HepG2 (cell line): ENCODE measurements around the gene ZNF385B. TPM values are rescaled to one million over a fixed set of nuclear protein-coding genes. Genes with fewer than 3 reads are reported as not detected.

Experiments
- FOXK2 ChIP-seq: fragments of 450-650 bp; IDR thresholded peaks from 2 replicates; pipeline ENCODE4 v1.6.1; 2016
- HNRNPLL ChIP-seq: fragments of 200-400 bp; formaldehyde crosslinking; IDR thresholded peaks from 2 replicates; pipeline ENCODE4 v1.6.1; 2017; ENCODE audit warnings: mild to moderate bottlenecking, low read depth, low read length; ENCODE audit not compliant: poor library complexity, severe bottlenecking
- MEF2D ChIP-seq: sonication (generic); formaldehyde crosslinking; IDR thresholded peaks from 2 replicates; pipeline ENCODE4 v1.5.1; 2020; ENCODE audit warnings: mild to moderate bottlenecking, missing genetic modification reagents
- NAIF1 ChIP-seq: sonication (generic); formaldehyde crosslinking; IDR thresholded peaks from 2 replicates; pipeline ENCODE4 v1.5.0; 2020; ENCODE audit warnings: mild to moderate bottlenecking, missing genetic modification reagents, borderline replicate concordance
- ZC3H13 ChIP-seq: sonication (generic); formaldehyde crosslinking; IDR thresholded peaks from 2 replicates; pipeline ENCODE4 v1.8.1; 2023; ENCODE audit warnings: mild to moderate bottlenecking, missing genetic modification reagents, moderate library complexity
- ZNF577 ChIP-seq: sonication (generic); formaldehyde crosslinking; IDR thresholded peaks from 2 replicates; pipeline ENCODE4 v1.4.0; 2020; ENCODE audit warnings: mild to moderate bottlenecking, low read depth, missing genetic modification reagents, borderline replicate concordance
- ZNF605 ChIP-seq: sonication (generic); formaldehyde crosslinking; IDR thresholded peaks from 2 replicates; pipeline ENCODE4 v1.8.0; 2022; ENCODE audit warnings: mild to moderate bottlenecking, missing genetic modification reagents
- ZNF841 ChIP-seq: sonication (generic); formaldehyde crosslinking; IDR thresholded peaks from 2 replicates; pipeline ENCODE4 v1.8.1; 2023; ENCODE audit warnings: missing genetic modification reagents, borderline replicate concordance
- polyA plus RNA-seq, 8 experiments: library from polyadenylated mRNA; depleted of rRNA in 3 of 8; stranded (reverse) in 7 of 8; unstranded in 1 of 8; fragments of >200 nt; fragmentation: Illumina TruSeq in 4 of 8; extraction: Trizol in 4 of 8; gene quantifications; 2 replicates each; pipeline versions ENCODE4 v1.2.1 to v1.2.3, GENCODE V29; 2011 to 2016; ENCODE audit warnings: low read depth in 4 of 8, missing spikeins in 1 of 8, mixed read lengths in 1 of 8; ENCODE audit not compliant: insufficient read depth in 1 of 8
- total RNA-seq, 5 experiments: library from RNA; depleted of rRNA; stranded (reverse); fragments of >200 nt; fragmentation: Illumina TruSeq; extraction: Trizol; gene quantifications; 2 replicates each; pipeline ENCODE4 v1.2.3, GENCODE V29; 2016; ENCODE audit warnings: low read depth in 1 of 5
- TF ChIP-seq, protein P1 (sequence below): sonication (generic); formaldehyde crosslinking; IDR thresholded peaks from 2 replicates; pipeline ENCODE4 v1.5.0; 2020; ENCODE audit warnings: mild to moderate bottlenecking, missing genetic modification reagents, borderline replicate concordance
- TF ChIP-seq, protein P2 (sequence below): IDR thresholded peaks from 2 replicates; pipeline ENCODE4 v1.6.1; 2018; ENCODE audit warnings: missing genetic modification reagents, mild to moderate bottlenecking, missing compliant biosample characterization
- TF ChIP-seq, protein P3 (sequence below): sonication (generic); formaldehyde crosslinking; conservative IDR thresholded peaks from 2 replicates; pipeline ENCODE4 v1.8.0; 2022; ENCODE audit warnings: mild to moderate bottlenecking, moderate library complexity, missing genetic modification reagents
- TF ChIP-seq, protein P4 (sequence below): sonication (generic); formaldehyde crosslinking; IDR thresholded peaks from 2 replicates; pipeline ENCODE4 v1.5.1; 2020; ENCODE audit warnings: missing genetic modification reagents, mild to moderate bottlenecking, borderline replicate concordance
- TF ChIP-seq, protein P5 (sequence below): sonication (generic); formaldehyde crosslinking; IDR thresholded peaks from 2 replicates; pipeline ENCODE4 v1.5.0; 2020; ENCODE audit warnings: mild to moderate bottlenecking, missing genetic modification reagents

The ZNF385B gene
- total and polyA plus RNA-seq, 2 of the 13 experiments (the other 11 are each of a cell fraction or from before 2014, with no cell fraction given) = 3.3 to 6.7 TPM

DNA sequence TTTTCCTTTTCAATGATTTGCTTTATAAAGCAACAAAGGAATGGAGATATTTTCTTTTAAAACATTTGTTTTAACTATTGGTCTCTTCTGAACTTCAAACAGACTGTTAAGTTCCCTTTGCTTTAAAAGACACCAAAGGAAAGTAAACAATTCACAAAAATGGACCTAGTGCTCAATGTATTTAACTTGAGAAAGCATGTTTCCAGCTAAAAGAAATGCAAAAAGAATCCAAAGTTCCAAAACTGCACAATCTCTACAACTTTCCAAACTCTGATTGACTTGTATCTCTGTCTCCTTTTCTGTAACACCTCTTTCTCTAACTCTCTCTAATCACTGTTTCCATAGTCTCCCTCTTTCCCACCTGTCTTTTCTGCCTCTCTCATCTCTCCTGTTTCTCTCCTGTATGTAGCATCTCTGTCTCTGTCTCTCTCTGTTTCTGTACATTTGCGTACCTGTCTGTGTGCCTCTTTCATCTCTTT lies 301.1 kb downstream of the ZNF385B start (continued):
- TF ChIP-seq, protein P1, sequence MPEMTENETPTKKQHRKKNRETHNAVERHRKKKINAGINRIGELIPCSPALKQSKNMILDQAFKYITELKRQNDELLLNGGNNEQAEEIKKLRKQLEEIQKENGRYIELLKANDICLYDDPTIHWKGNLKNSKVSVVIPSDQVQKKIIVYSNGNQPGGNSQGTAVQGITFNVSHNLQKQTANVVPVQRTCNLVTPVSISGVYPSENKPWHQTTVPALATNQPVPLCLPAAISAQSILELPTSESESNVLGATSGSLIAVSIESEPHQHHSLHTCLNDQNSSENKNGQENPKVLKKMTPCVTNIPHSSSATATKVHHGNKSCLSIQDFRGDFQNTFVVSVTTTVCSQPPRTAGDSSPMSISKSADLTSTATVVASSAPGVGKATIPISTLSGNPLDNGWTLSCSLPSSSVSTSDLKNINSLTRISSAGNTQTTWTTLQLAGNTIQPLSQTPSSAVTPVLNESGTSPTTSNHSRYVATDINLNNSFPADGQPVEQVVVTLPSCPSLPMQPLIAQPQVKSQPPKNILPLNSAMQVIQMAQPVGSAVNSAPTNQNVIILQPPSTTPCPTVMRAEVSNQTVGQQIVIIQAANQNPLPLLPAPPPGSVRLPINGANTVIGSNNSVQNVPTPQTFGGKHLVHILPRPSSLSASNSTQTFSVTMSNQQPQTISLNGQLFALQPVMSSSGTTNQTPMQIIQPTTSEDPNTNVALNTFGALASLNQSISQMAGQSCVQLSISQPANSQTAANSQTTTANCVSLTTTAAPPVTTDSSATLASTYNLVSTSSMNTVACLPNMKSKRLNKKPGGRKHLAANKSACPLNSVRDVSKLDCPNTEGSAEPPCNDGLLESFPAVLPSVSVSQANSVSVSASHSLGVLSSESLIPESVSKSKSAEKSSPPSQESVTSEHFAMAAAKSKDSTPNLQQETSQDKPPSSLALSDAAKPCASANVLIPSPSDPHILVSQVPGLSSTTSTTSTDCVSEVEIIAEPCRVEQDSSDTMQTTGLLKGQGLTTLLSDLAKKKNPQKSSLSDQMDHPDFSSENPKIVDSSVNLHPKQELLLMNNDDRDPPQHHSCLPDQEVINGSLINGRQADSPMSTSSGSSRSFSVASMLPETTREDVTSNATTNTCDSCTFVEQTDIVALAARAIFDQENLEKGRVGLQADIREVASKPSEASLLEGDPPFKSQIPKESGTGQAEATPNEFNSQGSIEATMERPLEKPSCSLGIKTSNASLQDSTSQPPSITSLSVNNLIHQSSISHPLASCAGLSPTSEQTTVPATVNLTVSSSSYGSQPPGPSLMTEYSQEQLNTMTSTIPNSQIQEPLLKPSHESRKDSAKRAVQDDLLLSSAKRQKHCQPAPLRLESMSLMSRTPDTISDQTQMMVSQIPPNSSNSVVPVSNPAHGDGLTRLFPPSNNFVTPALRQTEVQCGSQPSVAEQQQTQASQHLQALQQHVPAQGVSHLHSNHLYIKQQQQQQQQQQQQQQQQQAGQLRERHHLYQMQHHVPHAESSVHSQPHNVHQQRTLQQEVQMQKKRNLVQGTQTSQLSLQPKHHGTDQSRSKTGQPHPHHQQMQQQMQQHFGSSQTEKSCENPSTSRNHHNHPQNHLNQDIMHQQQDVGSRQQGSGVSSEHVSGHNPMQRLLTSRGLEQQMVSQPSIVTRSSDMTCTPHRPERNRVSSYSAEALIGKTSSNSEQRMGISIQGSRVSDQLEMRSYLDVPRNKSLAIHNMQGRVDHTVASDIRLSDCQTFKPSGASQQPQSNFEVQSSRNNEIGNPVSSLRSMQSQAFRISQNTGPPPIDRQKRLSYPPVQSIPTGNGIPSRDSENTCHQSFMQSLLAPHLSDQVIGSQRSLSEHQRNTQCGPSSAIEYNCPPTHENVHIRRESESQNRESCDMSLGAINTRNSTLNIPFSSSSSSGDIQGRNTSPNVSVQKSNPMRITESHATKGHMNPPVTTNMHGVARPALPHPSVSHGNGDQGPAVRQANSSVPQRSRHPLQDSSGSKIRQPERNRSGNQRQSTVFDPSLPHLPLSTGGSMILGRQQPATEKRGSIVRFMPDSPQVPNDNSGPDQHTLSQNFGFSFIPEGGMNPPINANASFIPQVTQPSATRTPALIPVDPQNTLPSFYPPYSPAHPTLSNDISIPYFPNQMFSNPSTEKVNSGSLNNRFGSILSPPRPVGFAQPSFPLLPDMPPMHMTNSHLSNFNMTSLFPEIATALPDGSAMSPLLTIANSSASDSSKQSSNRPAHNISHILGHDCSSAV (CRISPR knock-in tag) = no peak
- TF ChIP-seq MEF2D (no peak), HNRNPLL (no peak), ZNF577 (CRISPR knock-in tag) (no peak), ZNF841 (CRISPR knock-in tag) (no peak), NAIF1 (CRISPR knock-in tag) (no peak), FOXK2 (no peak), ZC3H13 (no peak), ZNF605 (CRISPR knock-in tag) (no peak)
- TF ChIP-seq, protein P2, sequence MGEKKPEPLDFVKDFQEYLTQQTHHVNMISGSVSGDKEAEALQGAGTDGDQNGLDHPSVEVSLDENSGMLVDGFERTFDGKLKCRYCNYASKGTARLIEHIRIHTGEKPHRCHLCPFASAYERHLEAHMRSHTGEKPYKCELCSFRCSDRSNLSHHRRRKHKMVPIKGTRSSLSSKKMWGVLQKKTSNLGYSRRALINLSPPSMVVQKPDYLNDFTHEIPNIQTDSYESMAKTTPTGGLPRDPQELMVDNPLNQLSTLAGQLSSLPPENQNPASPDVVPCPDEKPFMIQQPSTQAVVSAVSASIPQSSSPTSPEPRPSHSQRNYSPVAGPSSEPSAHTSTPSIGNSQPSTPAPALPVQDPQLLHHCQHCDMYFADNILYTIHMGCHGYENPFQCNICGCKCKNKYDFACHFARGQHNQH (CRISPR knock-in tag) = peak; percentile 32; the same call in 1 of the 2 replicates
- TF ChIP-seq, protein P3, sequence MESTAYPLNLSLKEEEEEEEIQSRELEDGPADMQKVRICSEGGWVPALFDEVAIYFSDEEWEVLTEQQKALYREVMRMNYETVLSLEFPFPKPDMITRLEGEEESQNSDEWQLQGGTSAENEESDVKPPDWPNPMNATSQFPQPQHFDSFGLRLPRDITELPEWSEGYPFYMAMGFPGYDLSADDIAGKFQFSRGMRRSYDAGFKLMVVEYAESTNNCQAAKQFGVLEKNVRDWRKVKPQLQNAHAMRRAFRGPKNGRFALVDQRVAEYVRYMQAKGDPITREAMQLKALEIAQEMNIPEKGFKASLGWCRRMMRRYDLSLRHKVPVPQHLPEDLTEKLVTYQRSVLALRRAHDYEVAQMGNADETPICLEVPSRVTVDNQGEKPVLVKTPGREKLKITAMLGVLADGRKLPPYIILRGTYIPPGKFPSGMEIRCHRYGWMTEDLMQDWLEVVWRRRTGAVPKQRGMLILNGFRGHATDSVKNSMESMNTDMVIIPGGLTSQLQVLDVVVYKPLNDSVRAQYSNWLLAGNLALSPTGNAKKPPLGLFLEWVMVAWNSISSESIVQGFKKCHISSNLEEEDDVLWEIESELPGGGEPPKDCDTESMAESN (CRISPR knock-in tag) = no peak
- TF ChIP-seq, protein P4, sequence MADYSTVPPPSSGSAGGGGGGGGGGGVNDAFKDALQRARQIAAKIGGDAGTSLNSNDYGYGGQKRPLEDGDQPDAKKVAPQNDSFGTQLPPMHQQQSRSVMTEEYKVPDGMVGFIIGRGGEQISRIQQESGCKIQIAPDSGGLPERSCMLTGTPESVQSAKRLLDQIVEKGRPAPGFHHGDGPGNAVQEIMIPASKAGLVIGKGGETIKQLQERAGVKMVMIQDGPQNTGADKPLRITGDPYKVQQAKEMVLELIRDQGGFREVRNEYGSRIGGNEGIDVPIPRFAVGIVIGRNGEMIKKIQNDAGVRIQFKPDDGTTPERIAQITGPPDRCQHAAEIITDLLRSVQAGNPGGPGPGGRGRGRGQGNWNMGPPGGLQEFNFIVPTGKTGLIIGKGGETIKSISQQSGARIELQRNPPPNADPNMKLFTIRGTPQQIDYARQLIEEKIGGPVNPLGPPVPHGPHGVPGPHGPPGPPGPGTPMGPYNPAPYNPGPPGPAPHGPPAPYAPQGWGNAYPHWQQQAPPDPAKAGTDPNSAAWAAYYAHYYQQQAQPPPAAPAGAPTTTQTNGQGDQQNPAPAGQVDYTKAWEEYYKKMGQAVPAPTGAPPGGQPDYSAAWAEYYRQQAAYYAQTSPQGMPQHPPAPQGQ = no peak
- TF ChIP-seq, protein P5, sequence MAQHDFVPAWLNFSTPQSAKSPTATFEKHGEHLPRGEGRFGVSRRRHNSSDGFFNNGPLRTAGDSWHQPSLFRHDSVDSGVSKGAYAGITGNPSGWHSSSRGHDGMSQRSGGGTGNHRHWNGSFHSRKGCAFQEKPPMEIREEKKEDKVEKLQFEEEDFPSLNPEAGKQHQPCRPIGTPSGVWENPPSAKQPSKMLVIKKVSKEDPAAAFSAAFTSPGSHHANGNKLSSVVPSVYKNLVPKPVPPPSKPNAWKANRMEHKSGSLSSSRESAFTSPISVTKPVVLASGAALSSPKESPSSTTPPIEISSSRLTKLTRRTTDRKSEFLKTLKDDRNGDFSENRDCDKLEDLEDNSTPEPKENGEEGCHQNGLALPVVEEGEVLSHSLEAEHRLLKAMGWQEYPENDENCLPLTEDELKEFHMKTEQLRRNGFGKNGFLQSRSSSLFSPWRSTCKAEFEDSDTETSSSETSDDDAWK (CRISPR knock-in tag) = no peak
